ENCODE results near the gene TEAD1.

The TEAD1 gene

DNA sequence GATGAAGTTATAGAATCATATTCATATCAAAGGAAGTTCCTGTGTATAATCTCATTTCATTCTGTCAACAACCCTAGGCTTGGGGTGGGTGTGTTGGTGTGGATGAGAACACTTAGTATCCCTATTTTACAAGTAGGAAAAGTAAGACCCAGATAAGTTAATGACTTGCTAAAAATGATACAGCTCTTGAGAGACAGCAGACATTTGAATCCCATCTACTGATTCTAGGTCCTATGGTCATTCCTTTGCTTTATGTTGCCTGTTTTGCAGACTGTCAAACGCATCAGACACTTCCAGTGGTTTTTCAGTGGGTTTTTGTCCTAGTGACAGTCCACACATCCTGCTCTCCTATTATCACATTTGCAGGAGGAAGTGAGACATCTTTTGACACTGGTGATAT lies 153.1 kb downstream of the TEAD1 start:
- FAIRE-seq (no peak), DNase-seq (ENCODE audit: insufficient read length, low spot score) (no peak)
- TF ChIP-seq, protein P1, sequence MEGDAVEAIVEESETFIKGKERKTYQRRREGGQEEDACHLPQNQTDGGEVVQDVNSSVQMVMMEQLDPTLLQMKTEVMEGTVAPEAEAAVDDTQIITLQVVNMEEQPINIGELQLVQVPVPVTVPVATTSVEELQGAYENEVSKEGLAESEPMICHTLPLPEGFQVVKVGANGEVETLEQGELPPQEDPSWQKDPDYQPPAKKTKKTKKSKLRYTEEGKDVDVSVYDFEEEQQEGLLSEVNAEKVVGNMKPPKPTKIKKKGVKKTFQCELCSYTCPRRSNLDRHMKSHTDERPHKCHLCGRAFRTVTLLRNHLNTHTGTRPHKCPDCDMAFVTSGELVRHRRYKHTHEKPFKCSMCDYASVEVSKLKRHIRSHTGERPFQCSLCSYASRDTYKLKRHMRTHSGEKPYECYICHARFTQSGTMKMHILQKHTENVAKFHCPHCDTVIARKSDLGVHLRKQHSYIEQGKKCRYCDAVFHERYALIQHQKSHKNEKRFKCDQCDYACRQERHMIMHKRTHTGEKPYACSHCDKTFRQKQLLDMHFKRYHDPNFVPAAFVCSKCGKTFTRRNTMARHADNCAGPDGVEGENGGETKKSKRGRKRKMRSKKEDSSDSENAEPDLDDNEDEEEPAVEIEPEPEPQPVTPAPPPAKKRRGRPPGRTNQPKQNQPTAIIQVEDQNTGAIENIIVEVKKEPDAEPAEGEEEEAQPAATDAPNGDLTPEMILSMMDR (IDR thresholded peaks at IDR 0.05; ENCODE audit: insufficient read depth, missing control alignments): no peak

DNA sequence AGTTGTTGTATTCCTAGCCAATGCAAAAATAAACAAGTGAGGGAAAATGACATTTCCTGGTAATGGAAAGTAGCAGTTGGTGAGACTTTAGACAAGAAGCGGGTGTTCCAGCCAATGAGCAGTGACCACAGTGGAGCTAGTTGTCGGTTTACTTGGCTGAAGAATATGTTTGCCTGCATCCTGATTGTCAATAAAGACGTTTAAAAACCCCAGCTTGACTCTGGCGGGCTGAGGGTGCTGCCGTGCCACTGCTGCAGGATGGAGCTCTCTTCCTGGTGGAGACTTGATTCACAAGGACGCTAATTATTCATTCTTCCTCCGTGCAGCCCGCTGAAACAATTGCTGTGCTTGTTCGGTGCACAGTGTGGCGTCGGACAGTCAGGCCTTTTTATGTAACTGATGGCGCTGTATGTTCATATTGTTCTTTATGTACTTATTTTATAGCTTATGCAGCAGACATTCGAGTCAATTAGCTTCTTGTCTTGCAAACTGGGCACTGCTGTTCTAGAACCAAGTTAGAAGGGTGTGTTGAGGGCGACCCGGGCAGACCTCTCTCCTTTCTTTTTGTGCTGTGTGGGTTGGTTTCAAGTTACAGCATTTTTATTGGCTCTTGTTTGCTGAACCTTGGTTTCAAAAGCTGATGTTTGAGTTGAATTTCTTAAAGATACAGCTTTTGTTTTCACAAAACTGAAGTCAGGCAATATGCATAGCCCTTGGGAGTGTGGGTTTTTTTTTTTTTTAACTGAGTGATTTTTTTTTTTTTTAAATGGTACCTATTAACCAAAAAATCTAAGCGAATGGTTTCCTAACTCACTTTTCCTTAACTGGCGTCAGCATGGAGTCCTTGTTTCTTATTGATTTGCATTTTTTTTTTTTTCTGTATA lies 153.9 kb downstream of the TEAD1 start:
- DNase-seq (ENCODE audit: insufficient read length, low spot score) (no peak), FAIRE-seq (no peak)
- TF ChIP-seq, protein P1 (IDR thresholded peaks at IDR 0.05; ENCODE audit: insufficient read depth, missing control alignments): no peak

DNA sequence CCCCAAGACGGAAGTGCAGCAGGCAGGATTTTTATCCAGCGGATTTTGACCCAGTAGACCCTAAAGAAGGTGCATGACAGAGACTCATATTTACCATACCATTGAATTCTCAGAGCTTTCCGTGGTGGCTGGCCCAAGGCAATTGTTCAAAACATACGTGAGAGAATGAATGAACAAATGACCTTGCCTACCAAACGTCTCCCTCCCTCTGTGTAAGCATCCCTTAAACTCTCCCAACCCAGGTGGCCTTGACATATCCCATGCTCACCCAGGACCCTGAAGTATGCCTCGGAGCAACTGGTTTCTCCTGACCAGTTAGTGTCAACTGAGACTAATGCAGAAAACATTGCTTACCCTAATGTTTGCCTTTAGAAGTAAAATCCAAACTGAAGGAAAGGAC lies 154.9 kb downstream of the TEAD1 start:
- TF ChIP-seq, protein P1 (IDR thresholded peaks at IDR 0.05; ENCODE audit: insufficient read depth, missing control alignments): no peak
- DNase-seq (ENCODE audit: insufficient read length, low spot score): no peak
- no peak for FAIRE-seq

DNA sequence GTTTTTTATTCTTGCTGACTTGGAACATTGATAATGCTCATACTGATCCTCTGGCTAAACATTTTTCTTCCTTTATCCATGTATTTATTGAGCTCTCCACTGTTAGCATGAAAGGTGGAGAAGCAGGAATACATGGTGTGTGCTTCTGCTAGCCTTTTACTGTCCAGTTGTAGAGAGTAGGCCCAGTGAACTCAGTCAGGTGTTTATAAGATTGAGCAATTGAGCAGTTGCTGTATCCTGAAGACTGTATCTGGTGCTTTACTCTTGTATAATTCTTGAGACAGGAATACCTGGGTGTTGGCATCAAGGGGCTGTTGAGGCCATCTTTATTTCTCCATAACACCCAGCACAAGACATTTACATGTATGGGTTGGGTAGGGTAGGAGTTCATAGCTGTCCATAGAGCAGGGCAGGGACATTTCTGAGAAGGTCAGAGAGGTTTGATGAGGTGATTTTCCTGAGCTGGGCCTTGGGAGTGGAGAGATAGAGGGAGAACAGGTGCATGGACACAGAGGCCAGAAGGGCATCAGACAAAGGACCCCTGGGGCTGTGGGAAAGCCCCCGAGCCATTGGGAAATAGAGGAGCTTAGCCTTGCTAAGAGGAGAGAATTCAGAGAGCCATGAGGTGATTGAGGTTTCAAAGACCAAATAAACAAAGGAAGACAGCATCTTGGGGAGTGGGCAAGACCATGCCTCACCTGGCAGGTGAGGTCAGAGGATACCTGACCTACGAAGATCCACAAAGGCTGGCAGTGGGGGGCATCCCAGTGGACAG lies 155.5 kb downstream of the TEAD1 start:
- no peak for FAIRE-seq
- no peak for DNase-seq (ENCODE audit: insufficient read length, low spot score)
- TF ChIP-seq, protein P1 (IDR thresholded peaks at IDR 0.05; ENCODE audit: insufficient read depth, missing control alignments): no peak

DNA sequence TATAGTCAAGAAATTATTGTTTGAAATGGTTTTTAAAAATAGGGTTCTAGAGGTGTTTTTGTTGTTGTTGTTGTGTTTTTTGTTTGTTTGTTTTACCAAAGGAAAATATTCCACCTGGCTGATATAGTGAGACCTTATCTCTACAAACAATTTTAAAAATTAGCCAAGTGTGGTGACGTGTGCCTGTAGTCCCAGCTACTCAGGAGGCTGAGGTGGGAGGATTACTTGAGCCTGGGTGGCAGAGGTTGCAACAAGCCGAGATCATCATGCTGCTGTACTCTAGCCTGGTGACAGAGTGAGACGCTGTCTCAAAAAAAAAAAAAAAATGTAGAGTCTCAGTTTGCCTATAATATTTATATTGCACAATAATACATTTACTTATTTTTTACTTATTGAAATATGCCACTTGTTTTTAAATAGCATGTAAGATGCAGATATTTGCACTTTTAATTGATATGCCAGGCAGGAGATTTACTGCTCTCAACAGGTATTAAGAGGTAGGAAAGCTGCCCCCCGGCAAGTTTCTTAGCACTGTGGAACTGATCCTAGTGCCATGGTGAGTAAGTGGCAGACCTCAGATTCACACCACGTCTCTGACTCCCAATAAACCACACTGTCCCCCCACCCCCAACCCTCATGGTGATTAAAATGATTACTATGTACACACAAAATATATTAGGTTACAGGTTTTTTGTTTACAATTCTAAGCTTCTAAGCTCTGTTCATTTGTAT lies 157.4 kb downstream of the TEAD1 start:
- DNase-seq (ENCODE audit: insufficient read length, low spot score) (no peak), FAIRE-seq (no peak)
- TF ChIP-seq, protein P1 (IDR thresholded peaks at IDR 0.05; ENCODE audit: insufficient read depth, missing control alignments): no peak

DNA sequence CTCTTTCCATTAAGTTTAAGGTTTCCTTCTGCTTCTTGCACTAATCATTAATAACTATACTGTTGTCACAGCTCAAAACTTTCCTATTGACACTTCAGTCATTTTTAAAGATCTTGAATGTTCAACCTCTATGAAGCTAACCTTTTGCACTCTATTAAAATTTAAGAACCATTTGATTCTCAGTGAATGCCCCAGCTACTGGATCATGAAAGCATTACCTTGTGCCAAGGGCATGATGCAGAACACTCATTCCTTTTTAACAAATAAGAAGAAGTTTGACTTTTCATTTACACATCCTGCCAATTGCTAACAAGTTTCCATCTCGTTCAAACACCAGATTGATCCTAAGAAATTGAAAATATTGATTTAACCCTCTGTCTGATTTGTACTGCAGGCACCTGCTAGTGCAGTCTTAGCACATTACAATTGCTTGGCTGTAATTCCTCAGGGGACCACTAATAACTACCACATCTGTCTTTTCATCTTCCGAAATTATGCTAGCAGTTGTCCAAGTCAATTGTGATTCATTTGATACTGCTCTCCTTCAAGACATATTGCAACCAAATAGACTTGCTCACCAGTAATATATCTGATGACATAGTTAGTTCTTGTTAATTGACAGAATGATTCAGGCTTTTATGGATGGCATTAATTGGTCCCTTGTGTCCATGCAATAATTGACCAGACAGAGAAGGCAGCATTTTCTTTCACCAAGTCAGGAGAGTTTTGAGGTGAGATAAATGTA lies 158.4 kb downstream of the TEAD1 start:
- DNase-seq (ENCODE audit: insufficient read length, low spot score): no peak
- TF ChIP-seq, protein P1 (IDR thresholded peaks at IDR 0.05; ENCODE audit: insufficient read depth, missing control alignments): no peak
- peak; percentile 74 for FAIRE-seq
